Mammary epithelial cell (primary cell): Measurements from ENCODE around the gene PAH.

ENCODE experiments used
- CTCF ChIP-seq, 2 donors: IDR thresholded peaks in 1 of 2; conservative IDR thresholded peaks in 1 of 2; 2 replicates each; pipeline ENCODE4 v1.5.1; 2011 to 2012; ENCODE audit warnings: inconsistent platforms in 2 of 2, low read length in 2 of 2, mild to moderate bottlenecking in 2 of 2, control low read depth in 1 of 2, low read depth in 1 of 2; ENCODE audit not compliant: insufficient read depth in 1 of 2; ENCODE audit errors: extremely low read depth in 1 of 2
- EZH2 ChIP-seq: IDR thresholded peaks from 2 replicates; pipeline ENCODE4 v1.6.1; 2012; ENCODE audit warnings: low read length, inconsistent platforms, borderline replicate concordance

GRCh38 chr12:102907918-102908317 is 9.1 kb downstream of the PAH start:
- TF ChIP-seq EZH2 (no peak), CTCF (conservative IDR thresholded peaks at IDR 0.05 in 1 of 2, IDR thresholded peaks at IDR 0.05 in 1 of 2; ENCODE audit: extremely low read depth in 1 of 2, insufficient read depth in 1 of 2, low read depth in 1 of 2, low read length in 2 of 2) (no peak)
